ENCODE measurements around the gene ANKH. TPM values are rescaled to one million over a fixed set of nuclear protein-coding genes. Genes with fewer than 3 reads are reported as not detected.

Gene ANKH
- polyA plus RNA-seq, 1 donor from 2014 or later, result 9.9 TPM

GRCh38 chr5:14686517-14686916, 185.1 kb downstream of the ANKH start:
- TF ChIP-seq RAD21 (conservative IDR thresholded peaks at IDR 0.05) (no peak), REST (IDR thresholded peaks at IDR 0.05; ENCODE audit: borderline replicate concordance) (no peak), MXI1 (conservative IDR thresholded peaks at IDR 0.05; ENCODE audit: poor library complexity, severe bottlenecking) (no peak), EP300 (conservative IDR thresholded peaks at IDR 0.05; ENCODE audit: poor library complexity, severe bottlenecking) (no peak), CTCF (IDR thresholded peaks at IDR 0.05; ENCODE audit: poor library complexity, severe bottlenecking) (no peak), TAF1 (IDR thresholded peaks at IDR 0.05; ENCODE audit: low read depth) (no peak), SMC3 (conservative IDR thresholded peaks at IDR 0.05; ENCODE audit: poor library complexity) (no peak), EZH2 (IDR thresholded peaks at IDR 0.05; ENCODE audit: borderline replicate concordance, insufficient read depth, low read length, poor library complexity, severe bottlenecking) (no peak), POLR2AphosphoS5 (IDR thresholded peaks at IDR 0.05) (no peak)
- Histone ChIP-seq H3K9ac (ENCODE audit: low read length) (no peak overlapping the region), H3K9me3 (ENCODE audit: low read length) (no peaks in the 10 kb centered on the region), H3K9me2 (ENCODE audit: insufficient read depth, low read length) (no peaks in the 10 kb centered on the region), H3K36me3 (ENCODE audit: insufficient read depth, low read length) (peaks cover 16% of the 10 kb centered on the region), H2AFZ (ENCODE audit: low read depth, low read length) (no peak overlapping the region), H3K4me2 (ENCODE audit: low read length) (no peak overlapping the region), H4K20me1 (ENCODE audit: insufficient read depth) (no peaks in the 10 kb centered on the region), H3K79me2 (replicated peaks; ENCODE audit: insufficient read depth, low read length) (no peaks in the 10 kb centered on the region), H3K27me3 (ENCODE audit: insufficient read depth, low read depth, low read length) (no peaks in the 10 kb centered on the region), H3K4me3 (ENCODE audit: low read length) (no peak overlapping the region), H3F3A (ENCODE audit: insufficient read depth, low read length, poor library complexity, severe bottlenecking) (no peaks in the 10 kb centered on the region), H3K27ac (ENCODE audit: low read length) (no peak overlapping the region)

- Histone ChIP-seq H3K27me3 (ENCODE audit: insufficient read depth, low read depth, low read length) (no peaks in the 10 kb centered on the region), H3K27ac (ENCODE audit: low read length) (no peak overlapping the region), H3K9me3 (ENCODE audit: low read length) (no peaks in the 10 kb centered on the region), H2AFZ (ENCODE audit: low read depth, low read length) (no peak overlapping the region), H3K4me2 (ENCODE audit: low read length) (no peak overlapping the region), H3K36me3 (ENCODE audit: insufficient read depth, low read length) (peaks cover 15% of the 10 kb centered on the region), H3F3A (ENCODE audit: insufficient read depth, low read length, poor library complexity, severe bottlenecking) (no peaks in the 10 kb centered on the region), H3K79me2 (replicated peaks; ENCODE audit: insufficient read depth, low read length) (no peaks in the 10 kb centered on the region), H3K4me3 (ENCODE audit: low read length) (no peak overlapping the region), H3K9ac (ENCODE audit: low read length) (no peak overlapping the region), H3K9me2 (ENCODE audit: insufficient read depth, low read length) (no peaks in the 10 kb centered on the region), H4K20me1 (ENCODE audit: insufficient read depth) (no peaks in the 10 kb centered on the region)
- TF ChIP-seq SMC3 (conservative IDR thresholded peaks at IDR 0.05; ENCODE audit: poor library complexity) (peak; percentile 94), POLR2AphosphoS5 (IDR thresholded peaks at IDR 0.05) (no peak), REST (IDR thresholded peaks at IDR 0.05; ENCODE audit: borderline replicate concordance) (no peak), MXI1 (conservative IDR thresholded peaks at IDR 0.05; ENCODE audit: poor library complexity, severe bottlenecking) (no peak), EZH2 (IDR thresholded peaks at IDR 0.05; ENCODE audit: borderline replicate concordance, insufficient read depth, low read length, poor library complexity, severe bottlenecking) (no peak), TAF1 (IDR thresholded peaks at IDR 0.05; ENCODE audit: low read depth) (no peak), RAD21 (conservative IDR thresholded peaks at IDR 0.05) (peak; percentile 87), EP300 (conservative IDR thresholded peaks at IDR 0.05; ENCODE audit: poor library complexity, severe bottlenecking) (no peak), CTCF (IDR thresholded peaks at IDR 0.05; ENCODE audit: poor library complexity, severe bottlenecking) (peak; percentile 89)
Measured at GRCh38 chr5:14685757-14686156, 185.8 kb downstream of the ANKH start.

Data from neural cell (in vitro differentiated cells).